ENCODE results near the gene LMO4.

The LMO4 gene

GRCh38 chr1:87358219-87358618 is 29.5 kb downstream of the LMO4 start:
- no peak for DNase-seq (ENCODE audit: low spot score)

GRCh38 chr1:87359586-87359985 is 30.9 kb downstream of the LMO4 start:
- no peak for DNase-seq (ENCODE audit: low spot score)

DNA sequence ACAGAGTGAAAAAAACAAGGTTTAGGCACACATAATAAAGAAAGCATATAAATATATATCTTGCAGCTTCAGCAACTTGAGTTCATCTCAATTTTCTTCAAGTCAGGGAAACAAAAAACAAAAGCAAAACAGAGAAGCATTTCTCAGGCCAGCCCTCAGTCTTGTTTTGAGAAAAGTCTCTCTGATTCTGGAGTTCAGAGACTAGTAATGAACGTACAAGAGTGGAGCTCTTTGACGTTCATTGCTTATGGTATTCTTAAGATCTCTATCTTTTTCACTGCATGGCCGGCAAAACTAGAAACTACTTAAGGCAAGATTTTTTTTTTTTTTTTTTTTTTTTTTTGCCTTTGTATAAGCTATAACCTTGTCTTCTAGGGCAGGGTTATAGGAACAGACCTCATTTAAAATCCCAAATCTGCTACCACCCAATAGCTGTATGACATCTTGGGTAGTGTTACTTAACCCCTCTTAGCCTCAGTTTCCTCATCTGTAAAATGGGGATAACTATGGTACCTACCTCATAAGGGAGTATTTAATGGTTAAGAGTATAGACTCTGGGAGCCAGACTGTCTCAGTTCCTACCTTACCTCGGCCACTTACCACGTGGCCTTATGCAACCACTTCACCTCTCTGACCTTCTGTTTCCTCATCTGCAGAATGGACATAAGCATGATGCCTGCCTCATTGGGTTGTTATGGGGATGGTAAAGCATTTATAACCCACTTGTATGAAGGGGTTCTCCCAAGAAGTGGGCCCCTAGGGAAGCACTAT is 33.6 kb downstream of the LMO4 start:
- DNase-seq (ENCODE audit: low spot score), result no peak

- DNase-seq (ENCODE audit: low spot score), result no peak
Observed at GRCh38 chr1:87362834-87363426, 34.2 kb downstream of the LMO4 start.

DNA sequence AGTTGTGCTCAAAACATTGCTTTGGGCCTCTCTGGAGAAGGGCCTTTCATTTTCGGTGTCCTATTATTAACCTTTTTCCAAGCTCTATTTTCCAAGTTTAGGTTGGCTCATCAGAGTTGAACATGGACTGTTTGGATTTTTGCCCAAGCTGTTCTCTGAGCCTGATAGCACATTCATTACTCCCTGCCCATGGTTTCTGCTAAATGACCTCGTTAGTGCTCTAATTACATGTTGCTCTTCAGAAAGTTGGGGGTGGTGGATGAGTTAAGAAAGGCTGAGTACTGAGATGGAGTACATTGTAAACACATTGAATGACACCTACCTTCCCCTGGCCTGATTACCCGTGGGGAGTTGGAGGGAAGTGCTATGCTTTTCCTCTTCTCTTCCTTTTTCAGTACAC is 38.9 kb downstream of the LMO4 start:
- DNase-seq (ENCODE audit: low spot score), result no peak

DNA sequence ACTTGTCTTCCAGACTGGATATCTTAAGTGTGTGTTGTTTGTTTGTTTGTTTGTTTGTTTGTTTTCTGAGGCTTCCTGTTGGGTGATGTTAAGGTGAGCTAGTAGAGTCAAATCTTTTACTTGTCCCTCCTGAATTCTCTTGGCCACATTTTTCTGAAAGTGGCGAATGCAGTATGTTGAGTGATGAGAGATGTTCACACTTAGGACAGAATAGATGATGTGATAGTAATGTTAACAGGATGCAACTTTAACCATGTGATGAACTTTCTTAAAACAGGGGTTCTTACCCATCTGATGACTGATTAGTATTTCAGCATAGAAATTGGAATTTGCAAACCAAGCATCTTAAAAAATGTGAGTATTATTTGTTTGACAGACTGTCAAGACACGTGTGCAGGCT is 40.2 kb downstream of the LMO4 start:
- no peak for DNase-seq (ENCODE audit: low spot score)

- no peak for DNase-seq (ENCODE audit: low spot score)
Observed at GRCh38 chr1:87369736-87370478, 41.2 kb downstream of the LMO4 start.

- DNase-seq (ENCODE audit: low spot score), result no peak
Observed at GRCh38 chr1:87370544-87370943, 41.9 kb downstream of the LMO4 start.

DNA sequence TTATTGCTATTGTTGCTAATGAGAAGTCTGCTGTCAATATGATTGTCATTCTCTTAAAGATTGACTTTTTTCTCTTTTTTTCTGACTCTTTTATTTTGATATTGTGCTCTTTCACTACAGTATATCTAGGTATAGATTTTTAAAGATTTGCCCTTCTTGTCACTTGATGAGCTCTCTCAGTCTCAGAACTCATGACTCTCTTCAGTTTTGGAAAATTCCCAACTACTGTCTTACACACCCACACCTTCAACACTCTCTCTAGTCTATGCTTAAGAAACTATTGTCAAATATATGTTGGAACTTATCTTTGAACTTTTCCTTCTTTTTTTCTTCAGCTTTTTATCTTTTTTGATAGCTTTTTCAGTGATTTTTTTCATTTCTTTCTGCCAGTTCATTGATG is 50.6 kb downstream of the LMO4 start:
- no peak for DNase-seq (ENCODE audit: low spot score)

DNA sequence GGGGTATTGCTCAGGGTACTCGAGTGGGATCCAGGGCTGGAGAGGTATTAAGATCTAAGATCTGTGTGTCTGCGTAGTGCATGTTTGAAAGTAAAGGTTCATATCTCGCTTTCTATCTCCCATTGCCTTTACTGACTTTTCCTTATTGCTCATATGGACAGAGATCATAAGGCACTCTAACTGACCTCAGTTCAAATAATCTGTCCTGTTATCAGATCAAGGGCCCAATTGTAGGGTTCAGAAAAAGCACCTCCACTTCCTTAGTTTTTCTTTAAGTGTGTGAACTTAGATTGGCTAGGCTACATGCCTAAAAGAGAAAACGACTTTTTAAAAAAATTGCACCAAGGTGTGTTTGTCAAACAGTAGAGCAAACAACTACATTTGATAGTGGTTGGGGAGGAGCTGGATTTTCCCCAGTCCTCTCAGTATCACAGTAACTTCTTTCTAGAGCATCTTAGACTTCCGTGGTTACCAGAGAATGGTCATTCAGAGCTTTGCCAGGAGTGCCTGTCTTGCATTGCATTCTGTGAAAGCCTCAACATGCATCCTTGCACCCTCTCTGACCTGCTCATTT is 57.6 kb downstream of the LMO4 start:
- no peak for DNase-seq (ENCODE audit: low spot score)

DNA sequence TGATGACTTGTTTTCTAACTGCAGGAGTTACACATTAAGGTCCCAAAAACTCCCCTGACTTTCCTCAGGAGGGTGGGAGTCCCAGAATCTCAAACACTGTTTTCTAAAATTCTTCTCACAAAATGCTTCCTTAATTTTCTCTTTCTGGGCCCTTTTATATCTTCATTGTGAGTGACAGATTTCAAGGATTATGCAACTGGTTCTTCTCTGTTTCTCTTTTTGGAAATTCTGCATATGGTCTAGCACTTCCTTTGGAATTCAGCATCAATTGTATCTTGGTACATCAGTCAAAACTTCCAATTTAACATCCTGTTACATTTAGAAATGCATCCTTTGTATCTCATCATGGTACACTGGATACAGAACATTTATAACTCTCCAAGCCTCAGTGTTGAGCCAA is 59.7 kb downstream of the LMO4 start:
- DNase-seq (ENCODE audit: low spot score), result no peak

DNA sequence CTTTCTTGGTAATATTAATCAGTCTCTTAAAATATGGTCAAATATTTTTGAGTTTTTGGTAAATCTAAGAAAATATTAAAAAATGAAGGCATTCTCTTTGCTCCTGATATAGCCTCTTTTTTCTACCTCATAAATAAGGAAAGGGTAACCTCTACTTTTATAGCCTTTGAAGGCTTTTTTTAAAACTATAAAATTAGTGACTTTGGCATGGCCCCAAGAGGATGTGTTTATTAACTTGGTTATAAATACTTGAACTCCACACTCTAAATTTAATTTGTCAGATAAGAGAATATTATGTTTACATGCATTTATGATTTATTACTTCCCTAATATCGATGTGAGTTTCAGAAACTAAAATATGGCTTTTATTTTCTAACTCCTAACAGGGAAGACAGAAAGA is 60.3 kb downstream of the LMO4 start:
- no peak for DNase-seq (ENCODE audit: low spot score)

DNA sequence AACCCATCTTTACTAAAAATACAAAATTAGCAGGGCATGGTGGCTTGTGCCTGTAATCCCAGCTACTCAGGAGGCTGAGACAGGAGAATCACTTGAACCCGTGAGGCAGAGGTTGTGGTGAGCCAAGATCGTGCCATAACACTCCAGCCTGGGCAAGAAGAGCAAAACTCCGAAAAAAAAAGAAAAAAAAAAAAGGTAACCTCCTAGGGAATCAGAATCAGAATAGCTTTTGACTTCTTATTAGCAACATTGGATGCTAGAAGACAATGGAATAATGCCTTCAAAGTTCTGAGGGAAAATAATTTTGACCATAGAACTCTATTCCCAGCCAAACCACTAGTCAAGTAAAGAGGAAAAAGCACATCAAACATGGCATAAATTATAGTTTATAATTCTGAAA is 60.9 kb downstream of the LMO4 start:
- DNase-seq (ENCODE audit: low spot score), result no peak

- no peak for DNase-seq (ENCODE audit: low spot score)
Observed at GRCh38 chr1:87392248-87393192, 63.8 kb downstream of the LMO4 start.

DNA sequence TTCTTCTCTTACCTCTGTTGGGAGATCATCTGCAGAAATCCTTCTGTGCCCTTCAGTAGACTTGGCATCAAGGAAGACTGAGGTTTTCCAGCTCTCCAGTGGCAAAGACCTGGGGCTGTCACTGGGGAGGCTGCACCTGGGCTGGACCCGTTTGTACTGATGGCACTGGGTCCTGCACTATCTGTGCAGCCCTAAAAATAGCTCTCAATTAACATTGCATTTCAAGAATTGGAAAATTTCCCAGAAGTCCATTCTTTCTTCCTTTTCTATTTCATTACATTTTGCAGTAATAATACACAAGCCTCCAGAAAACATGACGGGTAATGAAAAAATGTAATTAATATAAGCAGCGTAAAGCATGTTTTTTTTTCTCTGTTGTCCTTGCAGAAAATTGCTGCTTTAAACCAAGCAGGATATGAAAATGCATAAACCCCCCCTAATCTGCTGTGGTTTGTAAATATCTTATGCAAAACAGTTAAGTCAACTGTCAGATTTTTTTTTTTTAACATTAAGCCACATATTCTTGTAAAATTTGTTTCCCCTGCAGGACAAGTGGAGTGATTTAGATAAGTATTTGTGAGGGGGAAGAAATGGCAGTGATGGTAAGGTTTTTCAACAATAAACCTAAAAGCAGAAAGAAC is 64.9 kb downstream of the LMO4 start:
- DNase-seq (ENCODE audit: low spot score), result no peak

DNA sequence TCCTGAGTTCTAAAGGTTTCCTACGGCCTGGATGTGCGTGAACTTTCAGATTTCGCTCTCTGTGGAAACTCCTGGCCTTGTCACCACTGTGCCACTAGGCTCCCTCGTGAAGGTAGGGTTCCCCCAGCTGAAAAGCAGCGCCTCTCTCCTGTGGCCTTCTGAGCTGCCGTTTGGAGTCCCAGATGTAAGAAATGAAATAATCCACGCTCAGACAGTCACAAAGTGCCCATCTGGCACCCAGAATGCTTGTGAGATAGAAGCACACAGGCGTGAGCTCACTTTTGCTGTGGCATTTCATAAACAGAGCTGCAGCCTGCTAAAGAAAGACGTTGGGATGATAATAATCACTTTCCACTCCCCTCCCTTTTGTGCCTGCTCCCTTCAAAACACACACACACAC is 65.8 kb downstream of the LMO4 start:
- no peak for DNase-seq (ENCODE audit: low spot score)

- no peak for DNase-seq (ENCODE audit: low spot score)
Observed at GRCh38 chr1:87394982-87395381, 66.3 kb downstream of the LMO4 start.
